Right kidney (tissue), 1 donor: ENCODE measurements around the gene JARID2.

Experiments used
- DNase-seq: peaks from one replicate; pipeline ENCODE4 v3.0.0-alpha.2; 2016

The JARID2 gene

GRCh38 chr6:15443119-15443830 is 197.4 kb downstream of the JARID2 start:
- no peak for DNase-seq

- DNase-seq: no peak
These were observed 198.3 kb downstream of the JARID2 start for GRCh38 chr6:15444081-15444731.

GRCh38 chr6:15444881-15445280 is 199.0 kb downstream of the JARID2 start:
- no peak for DNase-seq

- DNase-seq: no peak
These were observed 201.8 kb downstream of the JARID2 start for GRCh38 chr6:15447546-15448267.

- no peak for DNase-seq
These were observed 203.1 kb downstream of the JARID2 start for GRCh38 chr6:15449011-15449410.

- DNase-seq: no peak
These were observed 205.9 kb downstream of the JARID2 start for GRCh38 chr6:15451738-15452137.

- DNase-seq: no peak
These were observed 206.5 kb downstream of the JARID2 start for GRCh38 chr6:15452182-15452941.

GRCh38 chr6:15453186-15453585 is 207.3 kb downstream of the JARID2 start:
- no peak for DNase-seq

GRCh38 chr6:15453622-15454021 is 207.8 kb downstream of the JARID2 start:
- no peak for DNase-seq

GRCh38 chr6:15456422-15456821 is 210.6 kb downstream of the JARID2 start:
- no peak for DNase-seq

GRCh38 chr6:15457121-15457650 is 211.3 kb downstream of the JARID2 start:
- DNase-seq: no peak

GRCh38 chr6:15458021-15458459 is 212.2 kb downstream of the JARID2 start:
- no peak for DNase-seq

- no peak for DNase-seq
These were observed 214.3 kb downstream of the JARID2 start for GRCh38 chr6:15460110-15460727.

- no peak for DNase-seq
These were observed 215.5 kb downstream of the JARID2 start for GRCh38 chr6:15461127-15461944.

- no peak for DNase-seq
These were observed 216.4 kb downstream of the JARID2 start for GRCh38 chr6:15462256-15462655.

- DNase-seq: no peak
These were observed 217.1 kb downstream of the JARID2 start for GRCh38 chr6:15462717-15463525.

- no peak for DNase-seq
These were observed 218.4 kb downstream of the JARID2 start for GRCh38 chr6:15464211-15464725.

- DNase-seq: no peak
These were observed 219.3 kb downstream of the JARID2 start for GRCh38 chr6:15465212-15465611.

- no peak for DNase-seq
These were observed 224.9 kb downstream of the JARID2 start for GRCh38 chr6:15470746-15471145.

- no peak for DNase-seq
These were observed 226.8 kb downstream of the JARID2 start for GRCh38 chr6:15472621-15473020.
